Neuronal stem cell (in vitro differentiated cells): ENCODE data around the gene HOXC10.
A peak's percentile ranks its signal among the peaks of the same experiment; 100 is the strongest.

Source experiments
- DNase-seq: peaks from one replicate; pipeline ENCODE4 v3.0.0-alpha.2; 2013; ENCODE audit warnings: low spot score
- H2AFZ ChIP-seq: one replicate; pipeline ENCODE4 v1.6.1; 2013; ENCODE audit warnings: mild to moderate bottlenecking, low read length, inconsistent platforms
- H2AK5ac ChIP-seq: 2 replicates; pipeline ENCODE4 v1.6.1; 2013; ENCODE audit warnings: low read depth, mild to moderate bottlenecking, inconsistent platforms, low read length, moderate library complexity, mixed read lengths
- H2BK120ac ChIP-seq: 2 replicates; pipeline ENCODE4 v1.6.1; 2013; ENCODE audit warnings: low read depth, mild to moderate bottlenecking, inconsistent platforms, low read length, moderate library complexity, mixed read lengths
- H2BK12ac ChIP-seq: one replicate; pipeline ENCODE4 v1.6.1; 2013; ENCODE audit warnings: low read length, inconsistent platforms
- H2BK15ac ChIP-seq: 2 replicates; pipeline ENCODE4 v1.6.1; 2013; ENCODE audit warnings: mild to moderate bottlenecking, low read length, inconsistent platforms, mixed read lengths
- H2BK5ac ChIP-seq: one replicate; pipeline ENCODE4 v1.6.1; 2013; ENCODE audit warnings: inconsistent platforms, mild to moderate bottlenecking, low read length, moderate library complexity
- H3K14ac ChIP-seq: one replicate; pipeline ENCODE4 v1.6.1; 2013; ENCODE audit warnings: low read length, inconsistent platforms
- H3K18ac ChIP-seq: 2 replicates; pipeline ENCODE4 v1.6.1; 2013; ENCODE audit warnings: low read length, inconsistent platforms
- H3K23ac ChIP-seq: 2 replicates; pipeline ENCODE4 v1.6.1; 2013; ENCODE audit warnings: low read depth, mild to moderate bottlenecking, mixed read lengths, low read length, inconsistent platforms; ENCODE audit not compliant: poor library complexity
- H3K27ac ChIP-seq: replicated peaks from 3 replicates; pipeline ENCODE4 v1.5.1; 2013; ENCODE audit warnings: low read length, inconsistent platforms
- H3K27me3 ChIP-seq, 3 experiments: 2 replicates each; pipeline ENCODE4 v1.6.1; 2013; ENCODE audit warnings: low read length in 3 of 3, mild to moderate bottlenecking in 2 of 3, inconsistent platforms in 1 of 3, low read depth in 1 of 3, mixed read lengths in 1 of 3, moderate library complexity in 1 of 3; ENCODE audit not compliant: control insufficient read depth in 3 of 3, insufficient read depth in 3 of 3
- H3K36me3 ChIP-seq, 2 donors: replicated peaks in 1 of 2; 2 replicates each; pipeline ENCODE4 v1.6.1; 2013; ENCODE audit warnings: low read length in 2 of 2; ENCODE audit not compliant: control insufficient read depth in 2 of 2, insufficient read depth in 2 of 2
- H3K4ac ChIP-seq: 2 replicates; pipeline ENCODE4 v1.6.1; 2013; ENCODE audit warnings: inconsistent platforms, mild to moderate bottlenecking, low read length, moderate library complexity
- H3K4me1 ChIP-seq, 2 donors: 1 replicate in 1 of 2; 2 replicates in 1 of 2; pipeline ENCODE4 v1.6.1; 2013; ENCODE audit warnings: low read length in 2 of 2, low read depth in 1 of 2; ENCODE audit not compliant: control insufficient read depth in 2 of 2, insufficient read depth in 1 of 2
- H3K4me2 ChIP-seq: one replicate; pipeline ENCODE4 v1.6.1; 2013; ENCODE audit warnings: mild to moderate bottlenecking, low read length, inconsistent platforms; ENCODE audit not compliant: insufficient read depth, poor library complexity, severe bottlenecking
- H3K4me3 ChIP-seq, 2 donors: 2 replicates each; pipeline ENCODE4 v1.5.1; 2013; ENCODE audit warnings: low read length in 2 of 2, mild to moderate bottlenecking in 2 of 2, inconsistent platforms in 1 of 2, moderate library complexity in 1 of 2
- H3K79me1 ChIP-seq: one replicate; pipeline ENCODE4 v1.6.1; 2013; ENCODE audit warnings: low read depth, mild to moderate bottlenecking, inconsistent platforms, low read length, moderate library complexity
- H3K9ac ChIP-seq: one replicate; pipeline ENCODE4 v1.6.1; 2013; ENCODE audit warnings: mild to moderate bottlenecking, low read depth, low read length, inconsistent platforms; ENCODE audit not compliant: poor library complexity
- H3K9me3 ChIP-seq, 2 donors: replicated peaks in 1 of 2; 2 replicates each; pipeline versions ENCODE3 to v1.6.1; 2013; ENCODE audit warnings: low read length in 2 of 2, mild to moderate bottlenecking in 2 of 2, inconsistent platforms in 1 of 2, low read depth in 1 of 2, mixed read lengths in 1 of 2, moderate library complexity in 1 of 2; ENCODE audit not compliant: control insufficient read depth in 2 of 2, insufficient read depth in 1 of 2
- H4K8ac ChIP-seq: one replicate; pipeline ENCODE4 v1.6.1; 2013; ENCODE audit warnings: low read depth, mild to moderate bottlenecking, inconsistent platforms, low read length, moderate library complexity
- H4K91ac ChIP-seq: one replicate; pipeline ENCODE4 v1.6.1; 2013; ENCODE audit warnings: low read length, low read depth, mild to moderate bottlenecking, inconsistent platforms; ENCODE audit not compliant: poor library complexity
- WGBS, 2 donors: extraction: QIAGEN DNeasy Blood & Tissue Kit; methylation state at CpG; one replicate each; pipeline ENCODE4 v1.1.7; 2013; ENCODE audit warnings: missing lambda C conversion rate in 2 of 2, mixed read lengths in 1 of 2; ENCODE audit not compliant: insufficient read length in 2 of 2, insufficient replicate concordance in 1 of 2; ENCODE audit errors: extremely low coverage in 2 of 2; 5-methylcytosine and 5-hydroxymethylcytosine counted together

Gene HOXC10

DNA sequence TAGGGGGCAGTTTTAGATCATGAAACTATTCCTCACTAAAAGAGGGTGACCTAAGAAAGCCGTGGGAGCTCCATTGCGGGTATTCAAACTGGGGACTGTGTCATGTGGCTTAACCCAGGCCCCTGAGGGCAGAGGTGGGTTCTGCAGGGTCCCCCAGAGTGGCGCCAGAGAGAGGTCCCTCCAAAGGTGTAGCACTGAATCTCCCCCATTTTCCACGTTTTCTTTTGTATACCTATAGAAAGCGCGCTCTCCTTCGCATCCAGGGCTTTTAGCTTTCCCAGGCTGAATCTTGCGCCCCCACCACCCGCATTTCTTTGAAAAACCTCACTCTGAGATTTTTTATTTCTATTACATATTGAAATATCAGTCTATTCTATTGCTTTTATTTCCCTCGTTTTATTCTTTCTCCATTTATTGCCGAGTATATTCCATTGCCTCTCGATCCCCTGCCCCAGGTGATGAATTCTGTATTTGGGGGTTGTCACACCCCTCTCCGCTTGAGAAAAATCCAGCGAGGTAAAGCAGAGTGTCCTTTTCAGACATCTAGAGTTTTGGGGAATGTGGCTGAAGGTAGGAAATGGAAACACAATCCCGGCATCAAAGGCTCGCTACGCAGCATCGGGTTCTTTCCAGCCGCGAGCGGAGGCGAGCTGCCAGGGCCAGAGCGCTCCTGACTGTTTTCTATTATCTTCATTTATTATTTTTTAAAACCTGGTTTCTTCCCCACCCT is 47.2 kb upstream of the HOXC10 start:
- Histone ChIP-seq H2AFZ (peak overlapping the region; percentile 68), H2BK12ac (no peak overlapping the region), H3K4ac (no peak overlapping the region), H2BK5ac (no peak overlapping the region), H3K4me1 (no peaks in the 10 kb centered on the region), H3K9me3 (peaks cover 0 to 7% of the 10 kb centered on the region in 2 donors), H3K23ac (peak overlapping the region; percentile 73), H3K14ac (no peak overlapping the region), H4K8ac (no peak overlapping the region), H2BK15ac (no peak overlapping the region), H3K18ac (no peak overlapping the region), H3K4me3 (no peak overlapping the region), H4K91ac (no peak overlapping the region), H3K4me2 (no peak overlapping the region), H3K79me1 (no peaks in the 10 kb centered on the region), H3K27ac (no peak overlapping the region), H3K27me3 (peaks cover 69 to 99% (median 95%) of the 10 kb centered on the region in 3 experiments), H3K9ac (no peak overlapping the region), H3K36me3 (no peaks in the 10 kb centered on the region), H2BK120ac (no peak overlapping the region), H2AK5ac (no peak overlapping the region)
- no CpG with 5 or more reads among the region's 23 CpGs for whole genome bisulfite sequencing, 2 donors
- no peak for DNase-seq

DNA sequence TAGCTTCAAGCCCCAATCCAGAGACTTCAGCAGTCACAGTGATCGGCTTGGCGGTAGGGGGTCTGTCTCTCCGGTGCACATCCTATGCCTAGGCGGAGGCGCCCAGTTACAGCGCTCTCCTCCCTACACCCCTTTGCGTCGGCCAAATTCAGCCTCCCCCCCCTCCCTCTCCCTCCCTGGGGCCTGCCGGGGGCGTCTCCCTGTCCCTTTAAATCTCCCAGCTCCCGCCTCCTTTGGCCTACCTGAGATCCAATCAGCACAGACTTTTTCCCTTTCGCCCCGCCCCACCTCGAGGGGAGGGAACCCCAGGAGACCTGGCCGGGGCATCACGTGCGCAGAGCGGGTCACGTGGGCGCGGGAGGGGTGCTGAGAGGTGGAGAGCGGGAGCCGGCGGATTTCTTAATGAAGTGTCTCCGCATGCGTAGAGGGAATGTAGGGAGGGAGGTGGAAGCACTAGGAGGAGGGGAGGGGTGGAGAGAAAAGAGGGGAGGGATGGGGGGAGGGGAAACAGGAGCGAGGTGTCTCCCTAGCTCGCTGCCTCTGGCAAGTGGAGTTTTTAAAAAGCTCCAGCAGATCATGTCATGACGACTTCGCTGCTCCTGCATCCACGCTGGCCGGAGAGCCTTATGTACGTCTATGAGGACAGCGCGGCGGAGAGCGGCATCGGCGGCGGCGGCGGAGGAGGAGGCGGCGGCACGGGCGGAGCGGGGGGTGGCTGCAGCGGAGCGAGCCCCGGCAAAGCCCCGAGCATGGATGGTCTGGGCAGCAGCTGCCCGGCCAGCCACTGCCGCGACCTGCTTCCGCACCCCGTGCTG is 46.4 kb upstream of the HOXC10 start, which contains the start of gene HOXC13:
Gene HOXC13 (plus strand): TSS at position 506 of the 815 bp plus-strand sequence. CDS start 76 bp downstream, at position 582.
- Histone ChIP-seq H3K23ac (peak within 1 kb of the TSS; percentile 83), H2AFZ (peak within 1 kb of the TSS; percentile 68), H2BK5ac (no peak within 1 kb of the TSS), H2AK5ac (peak within 1 kb of the TSS; percentile 38), H4K8ac (no peak within 1 kb of the TSS), H3K9ac (no peak within 1 kb of the TSS), H3K18ac (peak within 1 kb of the TSS; percentile 84), H3K79me1 (no peaks in the 10 kb centered on the region), H3K14ac (peak within 1 kb of the TSS; percentile 51), H2BK15ac (no peak within 1 kb of the TSS), H3K27me3 (peaks cover 67 to 99% (median 90%) of the 10 kb centered on the region in 3 experiments), H2BK120ac (no peak within 1 kb of the TSS), H3K27ac (no peak within 1 kb of the TSS), H2BK12ac (no peak within 1 kb of the TSS), H3K9me3 (peaks cover 0 to 7% of the 10 kb centered on the region in 2 donors), H3K4me2 (peak within 1 kb of the TSS; percentile 39), H3K4me3 (no peak within 1 kb of the TSS), H3K36me3 (no peaks in the 10 kb centered on the region), H4K91ac (no peak within 1 kb of the TSS), H3K4me1 (no peaks in the 10 kb centered on the region), H3K4ac (no peak within 1 kb of the TSS)
- DNase-seq = peak; percentile 65
- WGBS, 2 donors = no CpG with 5 or more reads among the region's 56 CpGs

DNA sequence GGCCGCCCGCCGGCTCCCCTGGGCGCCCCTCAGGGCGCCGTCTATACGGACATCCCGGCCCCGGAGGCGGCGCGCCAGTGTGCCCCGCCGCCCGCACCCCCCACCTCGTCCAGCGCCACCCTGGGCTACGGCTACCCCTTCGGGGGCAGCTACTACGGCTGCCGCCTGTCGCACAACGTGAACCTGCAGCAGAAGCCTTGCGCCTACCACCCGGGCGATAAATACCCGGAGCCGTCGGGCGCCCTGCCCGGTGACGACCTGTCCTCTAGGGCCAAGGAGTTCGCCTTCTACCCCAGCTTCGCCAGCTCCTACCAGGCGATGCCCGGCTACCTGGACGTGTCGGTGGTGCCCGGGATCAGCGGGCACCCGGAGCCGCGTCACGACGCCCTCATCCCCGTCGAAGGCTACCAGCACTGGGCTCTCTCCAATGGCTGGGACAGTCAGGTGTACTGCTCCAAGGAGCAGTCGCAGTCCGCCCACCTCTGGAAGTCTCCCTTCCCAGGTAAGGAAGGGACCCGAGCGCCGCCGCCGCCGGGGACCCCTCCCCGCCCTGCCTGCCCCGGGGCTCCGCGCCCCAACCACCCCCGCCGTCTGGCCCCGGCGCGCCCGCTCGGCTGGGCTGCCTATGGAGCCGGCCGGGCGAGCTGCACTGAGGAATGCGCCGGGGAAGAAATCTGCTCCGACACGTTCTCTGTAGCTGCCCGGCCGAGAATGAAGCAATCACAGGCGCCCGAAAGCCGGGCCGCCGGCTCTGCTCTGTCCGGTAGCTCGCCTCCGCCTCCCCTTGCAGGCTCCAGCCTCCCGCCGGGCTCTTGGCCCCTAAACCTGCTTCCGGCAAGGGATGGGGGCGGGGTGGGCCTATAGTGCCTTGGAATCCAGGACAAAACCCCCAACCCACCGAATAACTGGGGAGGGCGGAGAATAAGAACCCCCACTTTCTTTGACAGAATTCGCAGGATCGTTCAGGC is 45.5 kb upstream of the HOXC10 start:
- Histone ChIP-seq H2BK5ac (no peak overlapping the region), H4K8ac (no peak overlapping the region), H2BK120ac (no peak overlapping the region), H3K18ac (peak overlapping the region; percentile 83), H2BK15ac (no peak overlapping the region), H3K27ac (no peak overlapping the region), H2AK5ac (peak overlapping the region; percentile 38), H3K4me3 (no peak overlapping the region), H3K27me3 (peaks cover 66 to 99% (median 90%) of the 10 kb centered on the region in 3 experiments), H3K4me2 (peak overlapping the region; percentile 39), H3K79me1 (no peaks in the 10 kb centered on the region), H2AFZ (peak overlapping the region; percentile 68), H3K9me3 (peaks cover 0 to 9% of the 10 kb centered on the region in 2 donors), H2BK12ac (no peak overlapping the region), H3K9ac (no peak overlapping the region), H4K91ac (no peak overlapping the region), H3K4ac (no peak overlapping the region), H3K14ac (no peak overlapping the region), H3K4me1 (no peaks in the 10 kb centered on the region), H3K36me3 (no peaks in the 10 kb centered on the region), H3K23ac (peak overlapping the region; percentile 83)
- no CpG with 5 or more reads among the region's 91 CpGs for WGBS, 2 donors
- no peak for DNase-seq
